ENCODE results near the gene CKMT2. TPM values are rescaled to one million over a fixed set of nuclear protein-coding genes. Genes with fewer than 3 reads are reported as not detected.
"Not testable (repeated sequence)": the region's sequence is repeated elsewhere in the genome, so short reads cannot be mapped to it uniquely, and the experiment has no call there.

CKMT2 gene
- total RNA-seq, 1 donor from 2014 or later, result 1,824 TPM

DNA sequence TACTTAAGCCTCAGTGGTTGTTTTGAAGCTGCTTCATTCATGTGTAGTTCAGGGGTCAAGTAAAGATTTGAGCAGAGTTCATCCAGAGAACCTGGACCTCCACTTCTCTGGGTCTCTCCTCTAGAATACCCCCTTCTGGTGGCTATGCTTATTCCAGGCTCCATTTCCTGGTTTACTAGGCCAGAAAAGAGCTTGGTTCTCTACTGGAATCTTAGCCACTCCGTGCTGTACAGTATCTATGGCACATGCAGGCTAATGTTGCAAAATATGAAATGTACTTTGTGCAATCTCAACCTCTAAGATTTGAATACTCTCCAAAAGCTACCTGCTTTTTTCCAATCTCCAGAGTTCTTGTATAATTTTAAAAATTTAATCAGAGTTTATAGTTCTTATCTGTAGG, 50.9 kb downstream of the CKMT2 start:
- H3K9me3 ChIP-seq (replicated peaks), result peaks cover 9% of the 10 kb centered on the region
- no peak overlapping the region for H3K27ac ChIP-seq (replicated peaks)
- DNase-seq, result no peak
- H3K4me1 ChIP-seq, result no peaks in the 10 kb centered on the region
- TF ChIP-seq CTCF (IDR thresholded peaks at IDR 0.05; ENCODE audit: borderline replicate concordance), result no peak
- H3K27me3 ChIP-seq (ENCODE audit: low read depth), result no peaks in the 10 kb centered on the region
- no peaks in the 10 kb centered on the region for H3K36me3 ChIP-seq
- intact Hi-C loops (cut with micrococcal nuclease), result no loop called here
- no peak overlapping the region for H3K4me3 ChIP-seq

DNA sequence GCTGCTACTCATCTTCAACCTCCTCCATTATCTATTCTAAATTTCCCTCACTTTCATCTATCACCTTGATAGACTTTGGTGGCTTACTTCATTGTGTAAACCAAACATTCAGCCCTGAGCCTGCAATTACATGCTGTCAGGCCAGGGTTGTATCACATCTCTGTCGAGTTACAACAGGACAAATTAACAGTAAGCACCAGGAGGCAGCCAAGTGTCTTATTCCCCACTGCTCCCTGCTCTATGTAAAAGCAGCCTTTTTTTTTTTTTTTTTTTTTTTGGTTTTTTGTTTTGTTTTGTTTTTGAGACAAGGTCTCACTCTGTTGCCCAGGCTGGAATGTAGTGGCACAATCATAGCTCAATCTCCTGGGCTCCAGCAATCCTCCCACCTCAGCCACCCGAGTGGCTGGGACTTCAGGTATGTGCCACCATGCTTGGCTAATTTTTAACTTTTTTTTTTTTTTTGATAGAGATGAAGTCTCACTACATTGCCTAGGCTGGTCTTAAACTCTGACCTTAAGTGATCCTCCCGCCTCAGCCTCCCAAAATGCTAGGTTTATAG, 53.0 kb downstream of the CKMT2 start:
- no peak overlapping the region for H3K4me3 ChIP-seq
- H3K27me3 ChIP-seq (ENCODE audit: low read depth), result no peaks in the 10 kb centered on the region
- H3K9me3 ChIP-seq (replicated peaks), result peaks cover 6% of the 10 kb centered on the region
- TF ChIP-seq CTCF (IDR thresholded peaks at IDR 0.05; ENCODE audit: borderline replicate concordance), result no peak
- DNase-seq, result no peak
- no peak overlapping the region for H3K27ac ChIP-seq (replicated peaks)
- H3K4me1 ChIP-seq, result no peaks in the 10 kb centered on the region
- H3K36me3 ChIP-seq, result peaks cover 9% of the 10 kb centered on the region
- intact Hi-C loops (cut with micrococcal nuclease), result no loop called here

GRCh38 chr5:81288021-81288433, 54.9 kb downstream of the CKMT2 start:
- intact Hi-C loops (cut with micrococcal nuclease), result no loop called here

GRCh38 chr5:81290146-81290545, 57.0 kb downstream of the CKMT2 start:
- DNase-seq, result no peak
- intact Hi-C loops (cut with micrococcal nuclease), result no loop called here
- TF ChIP-seq CTCF (IDR thresholded peaks at IDR 0.05; ENCODE audit: borderline replicate concordance), result no peak
- Histone ChIP-seq H3K4me3 (no peak overlapping the region), H3K27me3 (ENCODE audit: low read depth) (no peaks in the 10 kb centered on the region), H3K36me3 (peaks cover 31% of the 10 kb centered on the region), H3K27ac (replicated peaks) (no peak overlapping the region), H3K4me1 (no peaks in the 10 kb centered on the region), H3K9me3 (replicated peaks) (peaks cover 39% of the 10 kb centered on the region)

More at GRCh38 chr5:81288021-81288433, 54.9 kb downstream of the CKMT2 start:
- TF ChIP-seq CTCF (IDR thresholded peaks at IDR 0.05; ENCODE audit: borderline replicate concordance), result no peak
- no peak overlapping the region for H3K4me3 ChIP-seq
- peaks cover 25% of the 10 kb centered on the region for H3K9me3 ChIP-seq (replicated peaks)
- H3K4me1 ChIP-seq, result no peaks in the 10 kb centered on the region
- peaks cover 27% of the 10 kb centered on the region for H3K36me3 ChIP-seq
- no peak overlapping the region for H3K27ac ChIP-seq (replicated peaks)
- H3K27me3 ChIP-seq (ENCODE audit: low read depth), result no peaks in the 10 kb centered on the region
- DNase-seq, result no peak

DNA sequence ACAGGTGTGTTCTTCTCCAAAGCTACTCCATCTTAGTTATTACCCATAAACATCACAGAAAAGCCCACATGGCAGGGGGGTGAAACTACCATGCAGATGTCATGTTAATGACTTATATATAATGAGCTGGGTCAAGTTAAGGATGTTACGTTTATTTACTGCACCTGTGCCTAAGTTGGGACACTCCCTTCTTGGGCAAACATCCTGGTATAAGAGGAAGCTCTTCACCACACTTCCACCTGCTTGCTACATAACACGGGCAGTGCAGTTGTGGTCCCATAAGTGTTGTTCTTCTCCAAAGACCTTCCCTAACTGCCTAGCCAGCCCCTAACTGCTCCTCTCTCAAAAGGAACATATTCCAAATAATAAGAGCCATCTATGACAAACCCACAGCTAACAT, 59.0 kb downstream of the CKMT2 start:
- H3K4me3 ChIP-seq, result no peak overlapping the region

GRCh38 chr5:81294021-81294420, 60.9 kb downstream of the CKMT2 start:
- H3K27ac ChIP-seq (replicated peaks); intact Hi-C loops (cut with micrococcal nuclease); H3K27me3 ChIP-seq (ENCODE audit: low read depth); DNase-seq; H3K4me3 ChIP-seq: not testable (repeated sequence)
- Histone ChIP-seq H3K4me1 (peaks cover 23% of the 10 kb centered on the region), H3K9me3 (replicated peaks) (peaks cover 39% of the 10 kb centered on the region), H3K36me3 (peaks cover 31% of the 10 kb centered on the region)

More for the DNA sequence above, 59.0 kb downstream of the CKMT2 start:
- H3K4me1 ChIP-seq, result peaks cover 4% of the 10 kb centered on the region
- intact Hi-C loops (cut with micrococcal nuclease), result no loop called here
- no peaks in the 10 kb centered on the region for H3K27me3 ChIP-seq (ENCODE audit: low read depth)
- H3K9me3 ChIP-seq (replicated peaks), result peaks cover 39% of the 10 kb centered on the region
- no peak overlapping the region for H3K27ac ChIP-seq (replicated peaks)
- TF ChIP-seq CTCF (IDR thresholded peaks at IDR 0.05; ENCODE audit: borderline replicate concordance), result no peak
- H3K36me3 ChIP-seq, result peaks cover 31% of the 10 kb centered on the region
- no peak for DNase-seq

Measured in left ventricle myocardium inferior (tissue), 1 donor.